Measurements from ENCODE around the gene C7orf57.
"Not testable (repeated sequence)": the region's sequence is repeated elsewhere in the genome, so short reads cannot be mapped to it uniquely, and the experiment has no call there.

The C7orf57 gene

DNA sequence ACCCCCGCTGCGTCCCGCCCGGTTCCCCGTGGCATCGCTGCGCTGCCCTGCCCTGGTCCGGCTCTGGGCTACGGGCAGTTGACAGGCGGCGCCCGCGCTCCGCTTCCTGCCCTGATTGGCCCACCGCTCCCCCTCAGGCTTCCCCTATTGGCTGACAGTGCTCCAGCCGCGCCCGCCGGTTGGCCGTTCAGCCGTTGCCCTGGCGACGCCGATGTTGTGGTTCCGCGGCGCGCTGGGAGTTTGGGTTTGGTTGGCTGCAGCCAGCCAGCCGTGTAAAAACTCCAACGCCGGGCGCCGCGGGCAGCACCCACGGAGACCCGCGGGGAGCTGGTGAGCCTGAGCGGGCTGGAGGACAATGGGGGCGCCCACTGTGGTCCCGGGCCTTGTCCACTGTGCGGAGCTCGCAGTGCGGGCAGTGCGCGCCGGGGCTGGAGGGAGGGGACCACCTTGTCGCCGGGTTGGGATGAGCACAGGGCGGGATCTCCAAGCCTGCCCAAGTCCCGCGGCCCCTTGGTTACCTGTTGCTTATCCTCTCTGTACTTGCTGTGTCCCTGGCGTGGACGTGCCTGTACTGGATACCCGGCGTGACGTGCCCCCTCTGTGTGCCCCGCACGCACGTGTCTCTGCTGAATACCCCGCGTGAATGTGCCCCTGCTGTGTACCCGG is at the start of gene C7orf57:
C7orf57 (plus strand) TSS at position 243 of the 666 bp plus-strand sequence. CDS start 766 bp downstream, outside the sequence.
- peak; percentile 66 to 80 for DNase-seq (ENCODE audit: extremely low read depth in 1 of 2, low read depth in 1 of 2)

DNA sequence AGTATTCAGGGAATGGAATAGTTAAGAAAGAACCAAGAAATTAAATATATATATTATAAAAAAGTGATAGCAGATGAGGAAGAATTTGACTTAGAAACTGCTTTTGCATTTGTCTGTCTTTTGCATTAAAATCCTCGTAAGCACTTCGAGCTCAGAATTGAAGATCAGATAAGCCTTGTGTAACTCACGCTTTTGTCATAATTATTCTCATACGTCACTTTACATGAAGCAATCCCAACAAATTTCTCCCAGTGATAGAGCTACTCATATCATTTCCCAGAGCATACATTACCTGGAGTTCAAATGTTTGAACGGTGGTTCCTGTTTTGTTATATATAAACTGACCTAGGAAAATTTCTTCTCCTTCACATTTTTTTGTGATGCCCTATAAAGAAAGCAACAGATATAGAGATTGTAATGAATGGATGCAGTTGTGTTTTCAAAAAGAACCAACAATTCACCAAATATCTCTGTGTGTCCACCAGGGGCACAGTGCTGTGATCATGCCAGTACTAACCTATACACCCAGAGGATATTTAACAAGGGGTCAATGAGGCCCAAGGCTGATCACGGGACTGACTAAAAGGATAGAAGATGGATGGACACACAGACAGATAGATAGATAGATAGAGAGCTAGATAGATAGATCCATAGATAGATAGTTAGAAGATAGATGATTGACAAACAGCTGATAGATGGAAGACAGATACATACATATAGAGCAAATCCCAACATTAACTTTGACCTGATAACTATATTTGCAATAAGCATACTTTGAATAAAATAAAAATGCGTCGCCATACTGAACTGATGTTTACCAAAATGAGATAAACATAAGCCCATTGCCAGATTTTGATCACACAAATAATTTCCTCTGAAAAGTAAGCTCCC is 46.6 kb upstream of the C7orf57 start:
- DNase-seq (ENCODE audit: extremely low read depth in 1 of 2, low read depth in 1 of 2): no peak

DNA sequence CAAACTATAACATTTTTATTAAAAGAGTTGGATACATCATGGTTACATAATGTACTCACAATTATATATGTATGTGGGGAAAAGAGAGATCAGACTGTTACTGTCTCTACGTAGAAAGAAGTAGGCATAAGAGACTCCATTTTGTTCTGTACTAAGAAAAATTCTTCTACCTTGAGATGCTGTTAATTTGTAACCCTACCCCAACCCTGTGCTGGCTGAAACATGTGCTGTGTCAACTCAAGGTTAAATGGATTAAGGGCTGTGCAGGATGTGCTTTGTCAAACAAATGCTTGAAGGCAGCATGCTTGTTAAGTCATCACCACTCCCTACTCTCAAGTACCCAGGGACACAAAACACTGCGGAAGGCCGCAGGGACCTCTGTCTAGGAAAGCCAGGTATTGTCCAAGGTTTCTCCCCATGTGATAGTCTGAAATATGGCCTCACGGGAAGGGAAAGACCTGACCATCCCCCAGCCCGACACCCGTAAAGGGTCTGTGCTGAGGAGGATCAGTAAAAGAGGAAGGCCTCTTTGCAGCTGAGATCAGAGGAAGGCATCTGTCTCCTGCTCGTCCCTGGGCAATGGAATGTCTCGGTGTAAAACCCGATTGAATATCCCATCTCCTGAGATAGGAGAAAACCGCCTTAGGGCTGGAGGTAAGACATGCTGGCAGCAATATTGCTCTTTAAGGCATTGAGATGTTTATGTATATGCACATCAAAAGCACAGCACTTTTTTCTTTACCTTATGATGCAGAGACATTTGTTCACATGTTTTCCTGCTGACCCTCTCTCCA is 45.5 kb upstream of the C7orf57 start:
- DNase-seq (ENCODE audit: extremely low read depth in 1 of 2, low read depth in 1 of 2): not testable (repeated sequence)

GRCh38 chr7:47990592-47990991 is 44.8 kb upstream of the C7orf57 start:
- no peak for DNase-seq (ENCODE audit: extremely low read depth in 1 of 2, low read depth in 1 of 2)

GRCh38 chr7:47991270-47991669 is 44.1 kb upstream of the C7orf57 start:
- no peak for DNase-seq (ENCODE audit: extremely low read depth in 1 of 2, low read depth in 1 of 2)

DNA sequence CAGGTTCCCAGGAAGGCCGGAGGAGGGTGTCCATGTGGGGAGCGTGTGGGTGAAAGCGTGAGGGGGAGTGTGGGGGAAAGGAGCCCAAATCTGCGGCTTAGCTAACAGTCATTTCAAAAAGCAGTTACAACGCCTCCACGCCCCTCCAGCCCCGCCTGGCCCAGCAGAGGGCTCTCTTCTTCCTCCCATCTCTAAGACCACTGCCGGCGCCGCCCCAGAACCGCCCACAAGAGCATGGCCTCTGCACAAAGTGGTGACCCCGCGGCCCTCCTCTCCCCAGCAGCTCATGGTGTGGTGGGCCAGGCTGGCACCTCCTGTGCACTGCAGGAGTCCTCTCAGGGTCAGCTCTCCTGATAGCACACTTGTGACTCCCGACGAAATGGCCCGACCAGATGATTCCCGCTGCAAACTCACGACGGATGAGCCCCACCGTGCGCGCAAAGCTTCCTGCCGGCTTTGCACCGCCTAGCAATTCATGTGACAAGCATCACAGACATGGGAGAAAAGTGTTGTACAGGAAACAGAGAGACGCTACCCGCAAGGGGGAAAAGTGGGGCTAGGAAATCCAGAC is 43.5 kb upstream of the C7orf57 start:
- peak; percentile 74 to 86 for DNase-seq (ENCODE audit: extremely low read depth in 1 of 2, low read depth in 1 of 2)

- no peak for DNase-seq (ENCODE audit: extremely low read depth in 1 of 2, low read depth in 1 of 2)
Observed at GRCh38 chr7:47992446-47992845, 42.9 kb upstream of the C7orf57 start.

GRCh38 chr7:47999413-47999812 is 35.9 kb upstream of the C7orf57 start:
- DNase-seq (ENCODE audit: extremely low read depth in 1 of 2, low read depth in 1 of 2): no peak

- DNase-seq (ENCODE audit: extremely low read depth in 1 of 2, low read depth in 1 of 2): not testable (repeated sequence)
Observed at GRCh38 chr7:48000164-48000563, 35.2 kb upstream of the C7orf57 start.

DNA sequence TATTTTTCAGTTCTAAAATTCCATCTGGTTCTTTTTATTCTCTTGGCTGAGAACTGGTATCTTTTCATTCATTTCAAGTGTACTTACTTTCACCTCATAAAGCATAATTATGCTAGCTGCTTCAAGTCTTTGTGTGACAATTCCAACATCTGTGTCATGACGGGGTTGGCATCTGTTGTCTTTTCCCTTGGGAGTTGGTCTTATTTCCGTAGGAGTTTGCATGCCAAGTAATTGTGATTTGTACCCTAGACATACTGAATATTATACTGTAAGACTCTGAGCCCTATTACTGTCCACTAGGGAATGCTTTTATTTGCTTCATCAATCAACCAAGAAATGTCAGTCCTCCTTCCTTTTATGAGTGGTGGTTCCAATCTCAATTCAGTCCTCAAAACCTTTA is 31.3 kb upstream of the C7orf57 start:
- no peak for DNase-seq (ENCODE audit: extremely low read depth in 1 of 2, low read depth in 1 of 2)

DNA sequence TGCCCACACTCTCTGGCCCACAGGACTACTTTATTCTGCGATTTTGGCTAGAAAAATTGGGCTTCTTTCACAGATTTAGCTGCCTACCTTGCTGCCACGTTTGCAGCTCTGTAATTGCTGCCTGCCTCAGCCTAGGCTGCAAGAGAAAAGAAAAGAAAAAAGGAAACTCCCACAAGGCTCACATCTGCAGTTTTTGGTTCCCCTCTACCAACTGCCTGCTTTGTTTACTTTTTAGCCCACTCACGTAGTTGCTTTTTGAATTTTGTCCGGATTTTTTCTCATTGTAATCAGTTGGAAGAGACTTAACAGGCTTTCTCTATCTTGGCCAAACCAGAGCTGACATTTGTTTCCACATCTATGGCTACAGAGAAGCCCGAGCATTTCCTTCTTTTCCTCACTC is 30.7 kb upstream of the C7orf57 start:
- DNase-seq (ENCODE audit: extremely low read depth in 1 of 2, low read depth in 1 of 2): no peak

- no peak for DNase-seq (ENCODE audit: extremely low read depth in 1 of 2, low read depth in 1 of 2)
Observed at GRCh38 chr7:48006866-48007265, 28.5 kb upstream of the C7orf57 start.

DNA sequence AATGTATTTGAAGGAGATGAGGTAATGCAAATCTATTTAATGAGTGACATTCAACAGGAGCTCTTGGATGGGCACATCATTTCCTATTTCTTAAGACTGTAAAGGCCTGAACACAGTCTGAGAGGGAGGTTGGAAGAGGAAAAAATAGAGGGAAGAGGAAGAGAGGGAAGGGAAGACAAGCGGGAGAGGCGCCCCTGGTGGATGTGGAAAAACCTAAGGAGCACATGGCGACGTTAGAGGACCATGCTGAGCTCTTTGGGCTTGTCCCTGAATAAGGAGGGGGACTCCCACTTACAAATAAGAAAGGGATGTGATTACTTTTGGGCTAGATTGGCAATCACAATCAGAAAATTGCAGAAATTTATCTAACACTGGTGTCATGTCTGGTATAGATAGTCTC is 26.1 kb upstream of the C7orf57 start:
- no peak for DNase-seq (ENCODE audit: extremely low read depth in 1 of 2, low read depth in 1 of 2)

DNA sequence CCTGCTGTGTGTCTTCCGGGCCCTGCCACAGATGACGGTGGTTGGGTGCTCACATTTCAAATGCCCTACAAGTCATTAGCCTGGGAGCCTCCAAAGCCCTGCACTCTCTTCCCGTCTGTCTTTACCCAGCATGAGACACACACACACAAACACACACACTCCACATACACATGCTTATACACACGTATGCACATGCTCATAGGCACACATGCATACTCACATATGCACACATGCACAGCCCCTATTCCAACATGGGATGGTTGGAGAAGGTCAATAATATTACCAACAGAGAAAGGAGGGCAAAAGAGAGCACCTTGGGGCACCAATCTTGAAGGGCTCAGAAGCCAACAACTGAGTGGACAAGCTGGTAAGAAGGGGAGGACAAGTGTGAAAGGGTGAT is 25.4 kb upstream of the C7orf57 start:
- DNase-seq (ENCODE audit: extremely low read depth in 1 of 2, low read depth in 1 of 2): no peak

GRCh38 chr7:48011323-48011722 is 24.0 kb upstream of the C7orf57 start:
- no peak for DNase-seq (ENCODE audit: extremely low read depth in 1 of 2, low read depth in 1 of 2)

- DNase-seq (ENCODE audit: extremely low read depth in 1 of 2, low read depth in 1 of 2): no peak
Observed at GRCh38 chr7:48011951-48012350, 23.4 kb upstream of the C7orf57 start.

DNA sequence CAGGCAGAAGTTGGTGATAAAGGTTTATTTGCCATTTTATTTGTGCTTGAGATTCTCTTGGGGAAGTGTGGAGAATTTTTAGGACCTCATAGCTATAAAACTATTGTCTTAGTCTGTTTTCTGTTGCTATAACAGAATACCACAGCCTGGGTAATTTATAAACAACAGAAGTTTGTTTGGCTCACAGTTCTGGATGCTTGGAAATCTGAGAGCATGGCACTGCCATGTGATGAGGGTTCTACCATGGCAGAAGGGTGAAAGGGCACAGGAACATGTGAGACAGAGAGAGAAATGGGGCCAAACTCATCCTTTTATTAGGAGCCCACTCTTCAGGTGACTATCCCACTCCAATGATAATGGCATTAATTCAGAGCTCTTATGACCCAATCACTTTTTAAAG is 18.7 kb upstream of the C7orf57 start:
- DNase-seq (ENCODE audit: extremely low read depth in 1 of 2, low read depth in 1 of 2): no peak

DNA sequence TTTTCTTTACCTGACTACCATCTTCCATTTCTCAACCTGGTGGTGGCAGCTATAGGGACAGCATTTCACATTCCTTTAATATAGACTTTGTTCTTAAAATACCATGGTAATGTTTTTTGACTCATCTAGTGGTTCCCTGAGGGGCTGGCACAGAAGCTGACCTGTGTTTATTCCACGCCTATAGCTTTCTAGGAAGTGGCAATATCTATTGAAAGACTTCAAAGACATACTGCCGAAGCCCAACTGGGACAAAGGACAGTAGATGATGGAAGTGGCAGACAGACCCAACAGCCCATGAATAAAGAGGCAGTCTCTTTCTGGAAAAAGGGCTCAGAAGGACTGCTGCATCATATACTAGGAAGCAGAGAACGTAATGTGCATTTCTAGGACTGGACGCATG is 17.7 kb upstream of the C7orf57 start:
- no peak for DNase-seq (ENCODE audit: extremely low read depth in 1 of 2, low read depth in 1 of 2)

DNA sequence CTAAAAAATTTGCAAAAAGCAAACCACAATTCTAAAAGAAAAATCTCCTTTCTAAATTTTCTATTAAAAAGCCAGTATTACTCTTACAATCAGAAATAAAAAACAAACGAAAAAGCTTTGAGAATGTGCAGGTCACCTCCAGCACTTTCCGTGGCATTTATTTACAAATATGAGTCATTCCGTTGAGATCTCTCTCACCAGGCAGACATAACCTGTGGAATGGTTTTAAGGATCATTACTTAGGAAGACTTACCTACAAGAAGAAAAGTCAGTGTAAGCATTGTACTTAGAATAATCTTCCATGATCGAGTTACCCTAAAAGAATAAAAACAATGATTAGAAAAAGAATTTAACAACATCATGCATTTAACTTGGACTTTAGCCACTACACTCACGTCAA is 9.7 kb upstream of the C7orf57 start:
- no peak for DNase-seq (ENCODE audit: extremely low read depth in 1 of 2, low read depth in 1 of 2)

DNA sequence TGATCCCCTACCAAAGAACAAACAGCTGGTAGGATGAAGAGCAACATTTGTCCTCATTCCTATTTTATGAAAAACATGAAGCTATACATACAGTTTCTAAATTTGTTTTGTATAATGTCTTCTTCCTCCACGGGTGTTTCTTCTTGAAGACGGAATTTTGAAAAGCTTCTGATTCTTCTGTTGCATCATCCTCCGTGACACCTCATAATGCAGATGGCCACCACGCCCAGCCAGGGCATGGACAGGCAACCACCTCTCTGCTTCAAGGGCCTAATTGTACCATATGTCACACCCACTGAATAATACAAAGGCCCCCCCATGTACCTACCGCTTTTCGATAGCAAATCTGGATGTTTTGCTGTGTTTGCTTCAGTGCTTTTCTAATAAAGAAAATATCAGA is 6.4 kb upstream of the C7orf57 start, which contains the start of gene SUN3:
SUN3 (minus strand) TSS at position 170 of the 400 bp plus-strand sequence; CDS start at position 1, 169 bp downstream.
- no peak for DNase-seq (ENCODE audit: extremely low read depth in 1 of 2, low read depth in 1 of 2)

GRCh38 chr7:48031111-48031510 is 4.2 kb upstream of the C7orf57 start:
- no peak for DNase-seq (ENCODE audit: extremely low read depth in 1 of 2, low read depth in 1 of 2)
